ENCODE results near the gene VAMP2. TPM values are rescaled to one million over a fixed set of nuclear protein-coding genes. Genes with fewer than 3 reads are reported as not detected.

Gene VAMP2
- total RNA-seq, 4 donors from 2014 or later, result 20.9 to 49.4 (median 30.1) TPM

GRCh38 chr17:8162997-8163977, 539 bp upstream of the VAMP2 start:
- in situ Hi-C loops (cut with MboI; ENCODE audit: low pct_ligation_motif_present in 1 of 4, low pct_unique_long_range_greater_than_20kb in 1 of 4, low sequenced_read_pairs in 3 of 4) (no loop called here), intact Hi-C loops (cut with DNase I; ENCODE audit: low total_unique reads) (no loop called here)
- H3K27me3 ChIP-seq, result no peaks in the 10 kb centered on the region
- peak overlapping the region; percentile 60 to 100 (median 76) for H3K4me3 ChIP-seq
- H3K4me1 ChIP-seq, result peaks cover 33 to 53% (median 41%) of the 10 kb centered on the region in 4 donors
- DNase-seq, result peak; percentile 45
- H3K9me3 ChIP-seq, result no peaks in the 10 kb centered on the region
- TF ChIP-seq EP300 (IDR thresholded peaks at IDR 0.05; ENCODE audit: low read depth), result no peak
- TF ChIP-seq CTCF (IDR thresholded peaks at IDR 0.05), result no peak
- no peak for TF ChIP-seq POLR2A (IDR thresholded peaks at IDR 0.05)
- no peak for TF ChIP-seq POLR2AphosphoS5 (IDR thresholded peaks at IDR 0.05)
- WGBS, 2 donors (ENCODE audit: low coverage in 1 of 2), result 46% methylated on average over 18 of the region's 55 CpGs; no CpG with 5 or more reads in 1 of the 2 donors
- peaks cover 0 to 3% (median 0%) of the 10 kb centered on the region in 4 donors for H3K36me3 ChIP-seq
- peak overlapping the region; percentile 93 to 100 (median 97) for H3K27ac ChIP-seq

- DNase-seq, result no peak
- H3K4me3 ChIP-seq, result peak overlapping the region; percentile 63 to 100 (median 86)
- peaks cover 33 to 66% (median 48%) of the 10 kb centered on the region in 4 donors for H3K4me1 ChIP-seq
- peaks cover 0 to 3% (median 0%) of the 10 kb centered on the region in 4 donors for H3K36me3 ChIP-seq
- 57% methylated on average over 19 of the region's 19 CpGs; no CpG with 5 or more reads in 1 of the 2 donors for WGBS, 2 donors (ENCODE audit: low coverage in 1 of 2)
- peak overlapping the region; percentile 93 to 100 (median 97) for H3K27ac ChIP-seq
- in situ Hi-C loops (cut with MboI; ENCODE audit: low pct_ligation_motif_present in 1 of 4, low pct_unique_long_range_greater_than_20kb in 1 of 4, low sequenced_read_pairs in 3 of 4) (no loop called here), intact Hi-C loops (cut with DNase I; ENCODE audit: low total_unique reads) (no loop called here)
- no peaks in the 10 kb centered on the region for H3K9me3 ChIP-seq
- no peak for TF ChIP-seq POLR2AphosphoS5 (IDR thresholded peaks at IDR 0.05)
- no peak for TF ChIP-seq CTCF (IDR thresholded peaks at IDR 0.05)
- no peak for TF ChIP-seq EP300 (IDR thresholded peaks at IDR 0.05; ENCODE audit: low read depth)
- no peak for TF ChIP-seq POLR2A (IDR thresholded peaks at IDR 0.05)
- H3K27me3 ChIP-seq, result no peaks in the 10 kb centered on the region
These were observed 1.2 kb downstream of the VAMP2 start for GRCh38 chr17:8161289-8162232.

- H3K27me3 ChIP-seq, result no peaks in the 10 kb centered on the region
- H3K9me3 ChIP-seq, result no peaks in the 10 kb centered on the region
- H3K4me1 ChIP-seq, result peaks cover 33 to 66% (median 48%) of the 10 kb centered on the region in 4 donors
- peaks cover 0 to 3% (median 0%) of the 10 kb centered on the region in 4 donors for H3K36me3 ChIP-seq
- H3K4me3 ChIP-seq, result peak overlapping the region in 1 of 4 donors; percentile 63
- intact Hi-C loops (cut with DNase I; ENCODE audit: low total_unique reads) (no loop called here), in situ Hi-C loops (cut with MboI; ENCODE audit: low pct_ligation_motif_present in 1 of 4, low pct_unique_long_range_greater_than_20kb in 1 of 4, low sequenced_read_pairs in 3 of 4) (no loop called here)
- 28 to 55% methylated on average over 3 to 5 of the region's 5 CpGs for WGBS, 2 donors (ENCODE audit: low coverage in 1 of 2)
- TF ChIP-seq CTCF (IDR thresholded peaks at IDR 0.05) (no peak), POLR2A (IDR thresholded peaks at IDR 0.05) (no peak), POLR2AphosphoS5 (IDR thresholded peaks at IDR 0.05) (no peak), EP300 (IDR thresholded peaks at IDR 0.05; ENCODE audit: low read depth) (no peak)
- DNase-seq, result no peak
- peak overlapping the region; percentile 93 to 100 (median 97) for H3K27ac ChIP-seq
These were observed 2.0 kb downstream of the VAMP2 start for GRCh38 chr17:8160741-8161221.

Measured in transverse colon (tissue), 4 donors.